ENCODE results near the gene SOX11.

Gene SOX11

DNA sequence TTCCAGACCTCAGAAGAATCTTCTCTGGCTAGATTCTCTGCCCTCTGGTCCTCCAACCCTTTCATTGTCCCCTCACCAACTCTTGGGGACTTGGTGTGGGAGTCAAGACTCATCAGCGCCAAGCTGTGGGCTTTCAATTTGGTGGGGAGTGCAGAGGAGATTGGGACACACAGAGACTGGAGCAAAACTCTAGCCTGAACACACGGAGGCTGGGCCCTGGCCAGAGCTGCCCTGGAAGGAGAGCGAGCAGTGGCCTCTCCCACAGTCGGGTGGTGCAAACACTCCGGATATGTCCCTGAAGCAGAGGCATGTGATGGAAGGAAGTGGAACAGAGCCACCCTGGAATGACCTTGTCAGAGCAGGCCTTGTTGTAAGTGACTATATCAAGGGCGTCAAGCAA lies 8.7 kb upstream of the SOX11 start:
- no peak for DNase-seq (ENCODE audit: low spot score)
- TF ChIP-seq, protein P1, sequence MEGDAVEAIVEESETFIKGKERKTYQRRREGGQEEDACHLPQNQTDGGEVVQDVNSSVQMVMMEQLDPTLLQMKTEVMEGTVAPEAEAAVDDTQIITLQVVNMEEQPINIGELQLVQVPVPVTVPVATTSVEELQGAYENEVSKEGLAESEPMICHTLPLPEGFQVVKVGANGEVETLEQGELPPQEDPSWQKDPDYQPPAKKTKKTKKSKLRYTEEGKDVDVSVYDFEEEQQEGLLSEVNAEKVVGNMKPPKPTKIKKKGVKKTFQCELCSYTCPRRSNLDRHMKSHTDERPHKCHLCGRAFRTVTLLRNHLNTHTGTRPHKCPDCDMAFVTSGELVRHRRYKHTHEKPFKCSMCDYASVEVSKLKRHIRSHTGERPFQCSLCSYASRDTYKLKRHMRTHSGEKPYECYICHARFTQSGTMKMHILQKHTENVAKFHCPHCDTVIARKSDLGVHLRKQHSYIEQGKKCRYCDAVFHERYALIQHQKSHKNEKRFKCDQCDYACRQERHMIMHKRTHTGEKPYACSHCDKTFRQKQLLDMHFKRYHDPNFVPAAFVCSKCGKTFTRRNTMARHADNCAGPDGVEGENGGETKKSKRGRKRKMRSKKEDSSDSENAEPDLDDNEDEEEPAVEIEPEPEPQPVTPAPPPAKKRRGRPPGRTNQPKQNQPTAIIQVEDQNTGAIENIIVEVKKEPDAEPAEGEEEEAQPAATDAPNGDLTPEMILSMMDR (IDR thresholded peaks at IDR 0.05; ENCODE audit: extremely low read depth, insufficient read depth, missing control alignments) = no peak
- in situ Hi-C loops (cut with MboI; ENCODE audit: low pct_unique_long_range_greater_than_20kb, low sequenced_read_pairs, unreplicated experiment) = no loop called here

DNA sequence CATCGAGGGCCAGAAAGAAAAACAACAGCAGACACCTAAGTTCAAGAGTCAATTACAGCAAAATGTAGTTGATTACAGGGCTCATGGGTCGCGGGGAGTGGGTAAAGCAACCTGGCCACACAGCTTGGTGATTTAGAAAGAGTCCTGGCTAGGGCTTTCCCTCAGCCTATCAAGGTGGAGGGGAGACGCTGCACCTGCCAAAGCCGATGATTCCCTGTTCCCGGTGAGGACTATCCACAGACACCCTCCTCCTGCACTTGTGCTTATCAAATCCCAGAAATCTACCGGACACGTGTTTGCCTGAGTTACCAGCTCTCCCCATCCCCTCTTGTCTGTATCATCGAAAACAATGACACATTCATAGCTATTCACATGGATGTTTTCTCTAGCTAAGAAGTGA lies 7.0 kb upstream of the SOX11 start:
- in situ Hi-C loops (cut with MboI; ENCODE audit: low pct_unique_long_range_greater_than_20kb, low sequenced_read_pairs, unreplicated experiment) = no loop called here
- TF ChIP-seq, protein P1 (IDR thresholded peaks at IDR 0.05; ENCODE audit: extremely low read depth, insufficient read depth, missing control alignments) = no peak
- DNase-seq (ENCODE audit: low spot score) = no peak

DNA sequence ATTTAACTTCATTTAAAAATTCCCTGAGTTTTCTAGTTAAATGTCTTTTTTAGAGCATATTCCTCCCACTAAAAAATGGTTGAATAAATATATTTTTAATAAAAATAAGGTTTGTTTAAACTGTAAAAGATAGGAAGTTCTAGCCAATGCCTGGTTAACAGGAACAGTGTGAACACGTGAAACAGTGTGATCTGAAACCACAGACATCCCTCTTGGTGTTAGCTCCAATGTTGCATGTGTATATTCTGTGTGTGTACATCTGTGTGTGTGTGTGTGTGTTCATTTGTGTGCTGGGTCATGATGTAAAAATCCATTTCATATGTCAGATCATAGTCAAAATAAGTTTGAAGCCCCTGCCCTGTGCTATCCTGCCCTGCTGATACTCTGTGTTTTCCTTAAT lies 6.1 kb upstream of the SOX11 start:
- in situ Hi-C loops (cut with MboI; ENCODE audit: low pct_unique_long_range_greater_than_20kb, low sequenced_read_pairs, unreplicated experiment) = no loop called here

DNA sequence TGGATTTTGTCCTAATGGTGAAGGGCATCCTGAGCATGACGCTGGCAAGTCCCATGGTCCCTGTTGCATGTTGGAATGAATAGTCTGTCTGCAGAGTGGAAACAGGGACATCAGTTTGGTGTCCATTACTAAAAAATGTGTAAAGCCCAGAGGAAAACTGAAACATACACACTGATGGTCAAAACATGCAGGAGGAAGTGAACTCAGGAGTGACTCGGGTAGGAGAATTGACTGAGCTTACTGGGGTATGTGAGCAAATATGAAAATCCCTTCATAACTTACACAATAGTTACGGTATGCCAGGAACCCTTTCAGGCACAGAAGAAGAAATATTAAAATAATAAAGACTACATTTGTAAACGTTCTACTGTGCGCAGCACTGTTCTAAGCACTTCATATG lies 5.6 kb upstream of the SOX11 start:
- DNase-seq (ENCODE audit: low spot score) = no peak
- in situ Hi-C loops (cut with MboI; ENCODE audit: low pct_unique_long_range_greater_than_20kb, low sequenced_read_pairs, unreplicated experiment) = no loop called here
- TF ChIP-seq, protein P1 (IDR thresholded peaks at IDR 0.05; ENCODE audit: extremely low read depth, insufficient read depth, missing control alignments) = no peak

More for the DNA sequence above, 6.1 kb upstream of the SOX11 start:
- no peak for DNase-seq (ENCODE audit: low spot score)
- TF ChIP-seq, protein P1 (IDR thresholded peaks at IDR 0.05; ENCODE audit: extremely low read depth, insufficient read depth, missing control alignments) = no peak

DNA sequence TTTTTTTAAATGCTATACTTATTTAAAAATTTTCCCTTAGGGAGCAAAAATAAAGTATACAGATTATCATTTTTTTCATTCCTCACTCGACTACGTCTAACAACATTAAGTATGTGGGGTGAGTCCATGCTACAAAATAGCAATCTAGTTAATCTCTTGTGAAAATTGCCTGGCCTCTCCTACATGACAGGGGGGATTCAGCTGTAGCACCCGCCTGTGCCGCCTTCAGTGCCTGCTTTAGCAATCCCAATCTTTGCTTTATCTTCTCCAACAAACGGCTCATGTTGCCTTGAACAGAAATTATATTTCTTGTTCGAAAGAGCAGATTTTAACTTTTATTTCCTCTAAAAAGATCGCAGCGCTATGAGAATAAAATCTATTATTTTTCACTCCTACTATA lies 2.4 kb upstream of the SOX11 start:
- no peak for DNase-seq (ENCODE audit: low spot score)
- TF ChIP-seq, protein P1 (IDR thresholded peaks at IDR 0.05; ENCODE audit: extremely low read depth, insufficient read depth, missing control alignments) = no peak
- in situ Hi-C loops (cut with MboI; ENCODE audit: low pct_unique_long_range_greater_than_20kb, low sequenced_read_pairs, unreplicated experiment) = no loop called here

DNA sequence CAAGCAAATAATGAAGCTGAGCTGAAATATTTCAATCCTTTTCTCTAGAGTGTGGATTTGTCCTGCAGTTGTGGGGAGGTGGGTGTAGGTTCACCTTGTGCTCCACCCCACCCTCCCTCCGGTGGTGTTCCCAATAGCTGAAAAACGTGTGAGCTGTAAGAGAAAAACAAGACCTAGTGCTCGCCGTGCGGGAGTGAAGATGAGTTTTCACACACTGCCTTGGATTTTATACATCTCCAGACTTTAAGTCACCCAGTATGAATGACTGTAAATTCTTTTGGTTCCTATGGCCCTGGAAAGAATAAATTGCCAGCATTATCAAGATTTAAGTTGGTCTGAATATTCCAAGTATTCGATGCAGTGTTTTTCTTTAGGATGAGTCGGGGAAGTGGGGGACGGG lies 1.9 kb upstream of the SOX11 start:
- DNase-seq (ENCODE audit: low spot score) = no peak
- in situ Hi-C loops (cut with MboI; ENCODE audit: low pct_unique_long_range_greater_than_20kb, low sequenced_read_pairs, unreplicated experiment) = no loop called here
- TF ChIP-seq, protein P1 (IDR thresholded peaks at IDR 0.05; ENCODE audit: extremely low read depth, insufficient read depth, missing control alignments) = no peak

DNA sequence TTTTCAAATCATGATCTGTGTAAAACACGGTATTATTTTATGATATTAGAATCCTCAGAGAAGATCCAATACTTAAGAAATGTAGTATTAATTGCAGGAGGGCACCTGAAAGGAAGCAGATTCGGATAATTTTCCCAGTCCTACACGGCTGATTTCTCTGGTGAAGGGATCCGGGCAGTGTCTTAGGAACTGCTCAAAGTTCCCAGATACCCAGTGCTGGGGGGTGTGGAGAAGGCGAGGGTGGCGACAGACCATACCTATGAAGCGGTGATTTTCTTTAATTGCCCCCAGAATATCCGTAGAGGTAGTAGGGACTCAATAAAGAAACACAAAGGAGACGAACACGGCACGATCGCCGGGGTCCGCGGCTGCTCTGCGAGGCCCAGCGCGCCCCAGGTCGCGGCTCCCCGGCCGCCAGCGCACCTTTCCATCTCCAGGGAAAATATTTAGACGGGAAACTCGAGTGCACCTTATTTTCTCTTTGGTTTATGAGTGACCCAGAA lies 1.4 kb upstream of the SOX11 start:
- no peak for DNase-seq (ENCODE audit: low spot score)
- in situ Hi-C loops (cut with MboI; ENCODE audit: low pct_unique_long_range_greater_than_20kb, low sequenced_read_pairs, unreplicated experiment) = no loop called here
- TF ChIP-seq, protein P1 (IDR thresholded peaks at IDR 0.05; ENCODE audit: extremely low read depth, insufficient read depth, missing control alignments) = no peak
